DLD1 (cell line): Measurements from ENCODE around the gene ECEL1.
"Not testable (repeated sequence)": the region's sequence is repeated elsewhere in the genome, so short reads cannot be mapped to it uniquely, and the experiment has no call there.

Experiments
- in situ Hi-C: cut with HindIII; loops from 2 replicates; pipeline ENCODE4 v1.10.0; 2017; ENCODE audit warnings: low sequenced_read_pairs

Gene ECEL1

GRCh38 chr2:232444409-232445148 is 43.1 kb downstream of the ECEL1 start:
- in situ Hi-C loops = no loop called here

- in situ Hi-C loops = not testable (repeated sequence)
Observed at GRCh38 chr2:232443669-232444408, 43.8 kb downstream of the ECEL1 start.

DNA sequence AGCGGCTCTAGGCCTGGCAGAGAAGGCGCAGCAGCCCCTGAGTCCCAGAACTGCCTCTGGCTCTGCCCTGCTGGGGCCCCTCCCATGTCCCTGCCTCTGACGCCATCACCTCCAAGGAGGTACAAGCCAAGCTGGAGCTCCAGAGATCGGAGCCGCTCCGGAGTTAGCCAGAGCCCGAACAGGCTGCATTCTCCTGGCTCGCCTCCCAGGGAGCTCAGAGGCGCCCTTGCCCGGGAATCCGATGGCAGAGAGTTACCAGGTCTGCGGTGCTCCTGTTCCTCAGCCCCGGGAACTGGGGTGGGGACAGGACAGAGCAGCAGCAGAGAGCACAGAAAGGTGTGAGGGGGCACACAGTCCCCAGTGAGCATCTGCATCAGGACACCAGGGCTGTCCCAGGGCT is 44.6 kb downstream of the ECEL1 start:
- in situ Hi-C loops = not testable (repeated sequence)

DNA sequence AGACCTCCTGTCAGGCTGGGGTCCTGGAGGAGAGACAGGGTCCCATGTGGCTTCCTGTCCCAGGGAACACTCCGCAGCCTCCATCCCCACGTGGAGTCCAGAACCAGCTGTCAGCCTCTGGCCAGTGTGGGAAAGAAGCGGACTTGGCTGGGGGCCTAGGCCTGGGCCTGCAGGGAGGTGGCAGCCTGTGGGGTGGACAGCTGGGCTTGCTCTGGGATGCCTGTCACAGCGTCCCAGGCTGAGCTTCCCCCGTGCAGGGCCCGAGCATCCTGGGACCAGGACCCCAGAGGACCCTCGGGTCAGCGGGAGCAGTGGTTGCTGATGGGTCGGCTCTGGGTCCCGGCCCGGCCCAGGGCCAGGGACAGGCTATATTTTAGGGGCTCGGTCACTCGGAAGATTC is 45.2 kb downstream of the ECEL1 start:
- in situ Hi-C loops = not testable (repeated sequence)

DNA sequence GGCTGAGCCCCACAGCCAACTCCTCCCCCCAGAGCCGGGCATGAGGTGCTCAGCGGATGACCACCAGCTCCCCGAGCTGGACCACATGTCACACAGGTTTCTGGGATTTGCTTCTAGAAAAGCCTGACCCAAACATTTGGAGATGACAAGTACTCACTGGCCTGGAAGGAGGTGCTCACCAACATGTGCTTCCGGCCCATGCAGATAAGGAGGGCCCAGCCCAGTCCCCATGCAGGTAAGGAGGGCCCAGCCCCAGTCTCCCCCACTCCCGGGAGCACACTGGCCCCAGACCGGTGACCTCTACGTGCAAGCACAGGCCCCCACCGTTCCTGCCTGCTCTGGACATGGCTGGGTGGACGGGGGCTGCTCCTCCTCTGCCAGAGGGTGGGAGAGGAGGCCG is 45.7 kb downstream of the ECEL1 start:
- in situ Hi-C loops = not testable (repeated sequence)

DNA sequence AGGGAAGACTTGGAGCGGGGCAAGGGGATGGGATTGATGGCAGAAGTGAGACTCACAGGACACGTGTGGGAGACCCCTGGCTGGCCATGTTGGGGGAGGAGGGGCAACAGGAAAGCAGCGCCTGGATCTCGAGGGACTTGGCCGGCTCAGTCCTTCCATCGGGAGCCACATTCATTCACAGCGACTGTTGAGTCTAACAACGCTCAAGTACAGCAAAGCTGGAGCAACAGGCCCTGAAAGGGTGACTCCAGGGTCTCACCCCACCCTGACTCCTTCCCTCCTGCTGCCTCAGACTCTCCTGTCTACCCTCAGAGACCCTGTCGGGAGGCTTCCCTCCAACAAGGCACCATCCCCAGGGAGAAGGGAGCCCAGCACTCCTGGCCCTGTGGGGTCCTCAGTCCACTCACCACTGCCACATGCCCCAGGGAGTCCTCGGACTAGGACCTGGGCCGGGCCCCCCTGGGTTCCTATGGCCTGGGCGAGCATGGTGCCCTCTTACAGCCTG is 46.4 kb downstream of the ECEL1 start:
- in situ Hi-C loops = no loop called here

GRCh38 chr2:232440220-232441018 is 47.2 kb downstream of the ECEL1 start:
- in situ Hi-C loops = not testable (repeated sequence)

- in situ Hi-C loops = no loop called here
Observed at GRCh38 chr2:232439758-232440135, 47.9 kb downstream of the ECEL1 start.

GRCh38 chr2:232438951-232439757 is 48.5 kb downstream of the ECEL1 start:
- in situ Hi-C loops = no loop called here

DNA sequence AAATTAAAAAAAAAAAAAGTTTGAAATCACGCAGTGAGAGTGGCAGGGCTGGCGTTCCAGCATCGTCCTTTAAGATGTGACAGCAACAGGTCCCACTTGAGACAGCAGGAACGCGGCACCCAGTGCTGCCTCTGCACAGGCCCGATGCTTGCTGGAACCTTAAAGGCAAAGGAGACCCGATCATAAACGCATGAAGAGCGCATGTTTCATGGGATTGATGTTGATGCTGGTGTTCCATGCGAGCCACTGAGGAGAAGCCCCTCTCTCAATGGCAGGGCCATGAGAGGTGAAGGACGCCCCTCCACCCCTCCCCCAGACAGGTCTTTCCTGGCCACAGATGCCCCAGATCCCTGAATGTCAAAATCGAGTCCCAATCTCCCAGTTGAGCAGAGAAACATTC is 49.5 kb downstream of the ECEL1 start:
- in situ Hi-C loops = no loop called here

DNA sequence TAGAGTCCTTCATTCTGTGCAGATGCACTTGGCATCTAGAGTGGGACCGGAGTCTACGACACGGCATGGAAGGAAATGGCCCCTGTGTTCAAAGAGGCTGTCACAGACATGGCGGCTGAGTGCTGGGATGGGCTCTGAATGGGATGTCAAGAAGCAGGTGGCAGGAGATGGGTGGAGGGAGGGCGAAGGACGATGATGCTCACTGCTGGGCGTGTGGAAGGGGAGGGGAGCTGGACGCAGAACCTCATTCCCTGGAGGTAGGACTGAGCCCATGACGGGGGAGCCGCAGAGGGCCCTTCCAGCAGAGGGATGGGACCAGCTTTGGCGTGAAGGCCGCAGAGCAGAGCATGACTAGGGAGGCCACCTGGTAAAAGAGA is 50.5 kb downstream of the ECEL1 start:
- in situ Hi-C loops = no loop called here

DNA sequence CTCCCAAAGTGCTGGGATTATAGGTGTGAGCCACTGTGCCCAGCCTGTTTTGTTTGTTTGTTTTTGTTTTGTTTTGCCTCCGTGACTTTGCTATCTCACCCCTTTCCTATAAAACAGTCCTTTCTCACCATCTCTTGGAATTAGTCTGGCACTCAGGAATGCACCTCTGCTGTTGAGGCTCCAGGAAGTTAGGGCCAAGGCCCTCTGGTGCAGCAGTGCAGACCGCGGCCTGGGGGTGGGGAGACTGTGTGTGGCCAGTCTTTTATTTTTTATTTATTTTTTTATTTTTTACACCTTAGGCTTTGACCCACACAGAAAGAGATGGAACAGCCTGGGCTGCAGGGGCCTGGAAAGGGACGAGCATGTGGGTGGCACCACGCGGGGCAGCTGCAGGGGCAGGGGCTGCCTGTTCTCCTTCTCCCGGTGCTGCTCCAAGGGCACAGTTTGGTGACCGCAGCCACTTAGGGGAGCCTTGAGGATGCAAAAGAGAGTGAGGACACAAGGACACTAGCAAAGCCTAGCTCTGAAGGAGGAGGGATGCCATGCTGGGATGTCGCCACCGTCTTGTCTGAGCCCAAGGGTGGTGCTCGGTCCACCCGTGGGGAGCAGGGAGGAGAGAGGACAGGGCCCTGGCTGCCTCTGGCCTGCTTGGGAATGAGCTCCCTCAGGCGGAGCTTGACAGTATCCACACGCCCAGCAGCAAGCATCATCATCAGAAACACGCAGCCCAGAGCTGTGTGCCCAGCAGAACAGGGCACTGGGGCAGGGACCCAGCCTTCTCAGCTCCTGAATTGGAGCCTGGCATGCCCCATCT is 51.0 kb downstream of the ECEL1 start:
- in situ Hi-C loops = no loop called here

DNA sequence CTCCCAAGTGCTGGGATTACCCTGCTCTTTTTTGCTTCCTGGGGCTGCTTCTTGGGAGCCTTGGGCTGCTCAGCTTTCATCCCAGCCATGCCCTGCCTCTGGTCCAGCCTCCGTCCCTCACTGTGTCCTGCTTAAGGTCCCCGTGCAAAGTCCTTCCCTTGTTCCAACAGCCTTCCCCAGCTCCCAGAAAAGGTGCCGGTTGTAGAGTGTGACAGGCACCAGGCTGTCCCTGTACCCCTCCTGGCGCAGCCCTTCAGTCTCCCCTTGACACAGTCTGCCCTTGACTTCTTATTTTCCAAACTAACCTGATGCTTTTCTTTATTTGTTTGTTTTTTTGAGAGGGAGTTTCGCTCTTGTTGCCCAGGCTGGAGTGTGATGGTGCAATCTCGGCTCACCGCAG is 51.8 kb downstream of the ECEL1 start:
- in situ Hi-C loops = no loop called here

- in situ Hi-C loops = no loop called here
Observed at GRCh38 chr2:232435375-232435648, 52.3 kb downstream of the ECEL1 start.

DNA sequence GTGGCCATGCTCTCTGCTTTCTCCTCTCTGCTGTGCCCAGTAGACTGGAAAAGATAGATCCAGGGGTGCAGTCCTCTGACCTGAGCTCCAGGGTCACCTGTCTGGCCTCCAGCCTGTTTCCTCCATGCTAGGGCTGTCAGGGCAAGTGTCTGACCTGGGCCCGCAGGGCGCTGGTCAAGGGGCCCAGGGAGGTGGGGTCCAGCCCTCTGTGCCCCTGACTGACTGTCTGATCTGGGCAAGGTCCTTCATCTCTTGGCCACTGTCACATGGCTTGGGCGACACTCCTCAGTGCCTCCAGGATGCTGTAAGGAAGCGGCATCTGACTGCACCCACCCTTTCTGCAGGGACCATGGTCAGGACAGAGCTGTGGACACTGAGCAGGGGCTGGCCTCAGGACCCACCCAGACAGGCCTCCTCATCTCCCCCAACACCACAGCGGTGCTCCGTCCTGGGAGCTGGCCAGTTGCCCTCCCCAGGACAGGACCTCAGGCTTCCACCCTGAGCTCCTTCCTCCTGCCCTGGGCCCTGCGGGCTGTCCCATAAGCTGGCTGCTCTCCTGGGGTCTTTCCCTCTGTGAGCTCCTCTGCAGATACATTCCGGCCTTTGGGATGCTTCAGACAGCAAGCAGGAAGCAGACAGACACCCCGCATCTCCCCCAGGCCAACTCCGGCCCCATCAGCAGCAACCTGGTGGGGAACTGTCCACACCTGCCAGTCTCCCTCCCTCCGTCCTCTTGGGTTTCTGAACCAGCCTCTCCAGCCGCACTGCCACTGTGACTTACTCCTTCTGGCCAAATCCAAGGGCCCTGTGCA is 52.9 kb downstream of the ECEL1 start:
- in situ Hi-C loops = no loop called here

- in situ Hi-C loops = no loop called here
Observed at GRCh38 chr2:232434091-232434490, 53.5 kb downstream of the ECEL1 start.

- in situ Hi-C loops = not testable (repeated sequence)
Observed at GRCh38 chr2:232433622-232434021, 54.0 kb downstream of the ECEL1 start.

- in situ Hi-C loops = no loop called here
Observed at GRCh38 chr2:232432598-232433184, 54.9 kb downstream of the ECEL1 start.
